Caco-2 (cell line): ENCODE measurements around the gene NKAIN2. TPM values are rescaled to one million over a fixed set of nuclear protein-coding genes. Genes with fewer than 3 reads are reported as not detected.

ENCODE experiments used
- BruUV-seq: library from RNA; stranded (reverse); fragments of 400-500 nt; replicated peaks from 2 replicates; lab custom pipeline; 2021; lab: Mats Ljungman, UMichigan
- CTCF ChIA-PET: fragments of 300-600 bp; sonication (Branson Sonifier 250); formaldehyde crosslinking; loops from one replicate; lab custom pipeline; 2022; ENCODE audit warnings: antibody characterized with exemption; lab: Charles Lee
- POLR2A ChIA-PET: fragments of 300-600 bp; sonication (Branson Sonifier 250); formaldehyde crosslinking; loops from one replicate; lab custom pipeline; 2022; ENCODE audit warnings: antibody characterized with exemption; lab: Charles Lee
- DNase-seq, 2 experiments: peaks; one replicate each; pipeline versions ENCODE4 v3.0.0 to v3.0.0-alpha.2; 2020 to 2022
- H3K27me3 ChIP-seq: replicated peaks from 2 replicates; pipeline ENCODE4 v1.6.0; 2011; ENCODE audit warnings: low read length; ENCODE audit not compliant: control insufficient read depth, insufficient read depth
- H3K36me3 ChIP-seq: 2 replicates; pipeline ENCODE4 v1.5.1; 2011; ENCODE audit warnings: low read length; ENCODE audit not compliant: control insufficient read depth, insufficient read depth
- H3K4me1 ChIP-seq: fragments of 250-450 bp; sonication (Bioruptor Pico); 2 replicates; pipeline ENCODE4 v1.5.1; 2020; ENCODE audit warnings: mild to moderate bottlenecking
- H3K4me3 ChIP-seq: 2 replicates; pipeline ENCODE4 v1.5.1; 2011; ENCODE audit warnings: low read depth, mild to moderate bottlenecking, control low read depth, low read length
- H3K9me3 ChIP-seq: fragments of 250-450 bp; sonication (Bioruptor Pico); 2 replicates; pipeline ENCODE4 v1.5.1; 2020; ENCODE audit warnings: mild to moderate bottlenecking, moderate library complexity
- H3K27ac Mint-ChIP-seq: one replicate; pipeline ENCODE4 v1.8.0; 2022; ENCODE audit warnings: mixed read lengths; ENCODE audit not compliant: unreplicated experiment
- H3K27me3 Mint-ChIP-seq: one replicate; pipeline ENCODE4 v1.8.0; 2022; ENCODE audit warnings: mixed read lengths; ENCODE audit not compliant: insufficient read depth, unreplicated experiment
- H3K36me3 Mint-ChIP-seq: one replicate; pipeline ENCODE4 v1.8.0; 2022; ENCODE audit warnings: mild to moderate bottlenecking, mixed read lengths; ENCODE audit not compliant: insufficient read depth, unreplicated experiment
- H3K4me1 Mint-ChIP-seq: one replicate; pipeline ENCODE4 v1.8.0; 2022; ENCODE audit warnings: low read depth, mixed read lengths; ENCODE audit not compliant: unreplicated experiment
- H3K4me3 Mint-ChIP-seq: one replicate; pipeline ENCODE4 v1.8.0; 2022; ENCODE audit warnings: mild to moderate bottlenecking, moderate library complexity, mixed read lengths; ENCODE audit not compliant: unreplicated experiment
- H3K9me3 Mint-ChIP-seq: one replicate; pipeline ENCODE4 v1.8.0; 2022; ENCODE audit warnings: mixed read lengths; ENCODE audit not compliant: unreplicated experiment
- intact Hi-C: fragments of 100-400 bp; cut with micrococcal nuclease; formaldehyde crosslinking; loops from one replicate; pipeline ENCODE4 v1.10.0; 2022; ENCODE audit not compliant: unreplicated experiment
- total RNA-seq: library from RNA; stranded (reverse); gene quantifications from 2 replicates; pipeline ENCODE4 v1.2.3, GENCODE V29; 2022
- TF ChIP-seq, protein P1 (sequence below), 2 experiments: fragments of 200-600 bp in 1 of 2; IDR thresholded peaks; 1 replicate in 1 of 2; 2 replicates in 1 of 2; pipeline versions ENCODE4 v1.5.1 to v1.8.0; 2011 to 2022; ENCODE audit warnings: antibody characterized with exemption in 1 of 2, control low read depth in 1 of 2, inconsistent platforms in 1 of 2, low read depth in 1 of 2, low read length in 1 of 2, mild to moderate bottlenecking in 1 of 2, moderate library complexity in 1 of 2; ENCODE audit not compliant: insufficient read depth in 1 of 2, severe bottlenecking in 1 of 2, unreplicated experiment in 1 of 2

Gene NKAIN2
- total RNA-seq, 1 experiment from 2014 or later: not detected

- H3K4me1 ChIP-seq: no peaks in the 10 kb centered on the region
- Mint-ChIP-seq H3K36me3 (no peaks in the 10 kb centered on the region), H3K27me3 (peaks cover 4% of the 10 kb centered on the region), H3K27ac (no peak overlapping the region), H3K4me3 (no peak overlapping the region), H3K9me3 (no peaks in the 10 kb centered on the region), H3K4me1 (no peaks in the 10 kb centered on the region)
- no peaks in the 10 kb centered on the region for H3K27me3 ChIP-seq
- TF ChIP-seq, protein P1, sequence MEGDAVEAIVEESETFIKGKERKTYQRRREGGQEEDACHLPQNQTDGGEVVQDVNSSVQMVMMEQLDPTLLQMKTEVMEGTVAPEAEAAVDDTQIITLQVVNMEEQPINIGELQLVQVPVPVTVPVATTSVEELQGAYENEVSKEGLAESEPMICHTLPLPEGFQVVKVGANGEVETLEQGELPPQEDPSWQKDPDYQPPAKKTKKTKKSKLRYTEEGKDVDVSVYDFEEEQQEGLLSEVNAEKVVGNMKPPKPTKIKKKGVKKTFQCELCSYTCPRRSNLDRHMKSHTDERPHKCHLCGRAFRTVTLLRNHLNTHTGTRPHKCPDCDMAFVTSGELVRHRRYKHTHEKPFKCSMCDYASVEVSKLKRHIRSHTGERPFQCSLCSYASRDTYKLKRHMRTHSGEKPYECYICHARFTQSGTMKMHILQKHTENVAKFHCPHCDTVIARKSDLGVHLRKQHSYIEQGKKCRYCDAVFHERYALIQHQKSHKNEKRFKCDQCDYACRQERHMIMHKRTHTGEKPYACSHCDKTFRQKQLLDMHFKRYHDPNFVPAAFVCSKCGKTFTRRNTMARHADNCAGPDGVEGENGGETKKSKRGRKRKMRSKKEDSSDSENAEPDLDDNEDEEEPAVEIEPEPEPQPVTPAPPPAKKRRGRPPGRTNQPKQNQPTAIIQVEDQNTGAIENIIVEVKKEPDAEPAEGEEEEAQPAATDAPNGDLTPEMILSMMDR (IDR thresholded peaks at IDR 0.05; ENCODE audit: insufficient read depth in 1 of 2, low read depth in 1 of 2, low read length in 1 of 2, severe bottlenecking in 1 of 2, unreplicated experiment in 1 of 2): no peak
- no peak for DNase-seq
- ChIA-PET POLR2A (no interaction called here), CTCF (no interaction called here)
- intact Hi-C loops: no loop called here
- H3K4me3 ChIP-seq: no peak overlapping the region
- BruUV-seq: no TSS peak
- no peaks in the 10 kb centered on the region for H3K9me3 ChIP-seq
- H3K36me3 ChIP-seq: no peaks in the 10 kb centered on the region
Measured at GRCh38 chr6:124755321-124755720, 951.7 kb downstream of the NKAIN2 start.

- Mint-ChIP-seq H3K9me3 (no peaks in the 10 kb centered on the region), H3K27me3 (no peaks in the 10 kb centered on the region), H3K4me1 (no peaks in the 10 kb centered on the region), H3K36me3 (no peaks in the 10 kb centered on the region), H3K27ac (no peak overlapping the region), H3K4me3 (no peak overlapping the region)
- TF ChIP-seq, protein P1 (IDR thresholded peaks at IDR 0.05; ENCODE audit: insufficient read depth in 1 of 2, low read depth in 1 of 2, low read length in 1 of 2, severe bottlenecking in 1 of 2, unreplicated experiment in 1 of 2): no peak
- ChIA-PET CTCF (no interaction called here), POLR2A (no interaction called here)
- Histone ChIP-seq H3K4me1 (no peaks in the 10 kb centered on the region), H3K9me3 (no peaks in the 10 kb centered on the region), H3K27me3 (no peaks in the 10 kb centered on the region), H3K4me3 (no peak overlapping the region), H3K36me3 (no peaks in the 10 kb centered on the region)
- no peak for DNase-seq
- BruUV-seq: no TSS peak
- intact Hi-C loops: no loop called here
Measured at GRCh38 chr6:124757560-124757959, 953.9 kb downstream of the NKAIN2 start.

- POLR2A ChIA-PET: no interaction called here
- Histone ChIP-seq H3K36me3 (no peaks in the 10 kb centered on the region), H3K4me1 (no peaks in the 10 kb centered on the region), H3K9me3 (no peaks in the 10 kb centered on the region), H3K4me3 (no peak overlapping the region), H3K27me3 (no peaks in the 10 kb centered on the region)
- Mint-ChIP-seq H3K27ac (no peak overlapping the region), H3K4me3 (no peak overlapping the region), H3K9me3 (no peaks in the 10 kb centered on the region), H3K36me3 (no peaks in the 10 kb centered on the region), H3K27me3 (no peaks in the 10 kb centered on the region), H3K4me1 (no peaks in the 10 kb centered on the region)
- CTCF ChIA-PET: no interaction called here
- no TSS peak for BruUV-seq
- TF ChIP-seq, protein P1 (IDR thresholded peaks at IDR 0.05; ENCODE audit: insufficient read depth in 1 of 2, low read depth in 1 of 2, low read length in 1 of 2, severe bottlenecking in 1 of 2, unreplicated experiment in 1 of 2): no peak
- intact Hi-C loops: no loop called here
- no peak for DNase-seq
Measured at GRCh38 chr6:124758663-124759062, 955.0 kb downstream of the NKAIN2 start.
